SK-N-SH treated with all-trans-retinoic acid at 6 μM for 48 hours (cell line): ENCODE data around the gene SEMA5B.

ENCODE experiments used
- ATAC-seq: fragments of 200-7000 bp; cut with Tn5 transposase; 3 replicates; pipeline ENCODE4 v1.9.1; 2020; ENCODE audit warnings: mild to moderate bottlenecking, moderate library complexity
- CREB5 ChIP-seq: fragments of 250-450 bp; sonication (Bioruptor Pico); IDR thresholded peaks from 2 replicates; pipeline ENCODE4 v1.5.1; 2020; ENCODE audit warnings: low read depth, mild to moderate bottlenecking, moderate library complexity
- CSDC2 ChIP-seq: fragments of 250-450 bp; sonication (Bioruptor Pico); IDR thresholded peaks from 2 replicates; pipeline ENCODE4 v1.5.0; 2020; ENCODE audit warnings: mild to moderate bottlenecking, moderate library complexity
- ESRRG ChIP-seq: fragments of 250-450 bp; sonication (Bioruptor Pico); IDR thresholded peaks from 2 replicates; pipeline ENCODE4 v1.6.1; 2021; ENCODE audit warnings: mild to moderate bottlenecking
- GLIS3 ChIP-seq: fragments of 250-450 bp; sonication (Bioruptor Pico); IDR thresholded peaks from 2 replicates; pipeline ENCODE4 v1.5.0; 2020; ENCODE audit warnings: mild to moderate bottlenecking, moderate library complexity
- OSR1 ChIP-seq: fragments of 250-450 bp; sonication (Bioruptor Pico); IDR thresholded peaks from 2 replicates; pipeline ENCODE4 v1.8.0; 2022; ENCODE audit warnings: moderate library complexity, mild to moderate bottlenecking, inconsistent platforms
- PATZ1 ChIP-seq: fragments of 250-450 bp; sonication (Bioruptor Pico); IDR thresholded peaks from 2 replicates; pipeline ENCODE4 v1.8.0; 2020; ENCODE audit warnings: mild to moderate bottlenecking, moderate library complexity, borderline replicate concordance
- PPARA ChIP-seq: fragments of 250-450 bp; sonication (Bioruptor Pico); IDR thresholded peaks from 2 replicates; pipeline ENCODE4 v1.5.0; 2020; ENCODE audit warnings: mild to moderate bottlenecking, borderline replicate concordance
- RARB ChIP-seq: fragments of 250-450 bp; sonication (Bioruptor Pico); IDR thresholded peaks from 2 replicates; pipeline ENCODE4 v1.8.0; 2021; ENCODE audit warnings: mild to moderate bottlenecking, moderate library complexity
- SNAI2 ChIP-seq: fragments of 250-450 bp; sonication (Bioruptor Pico); IDR thresholded peaks from 2 replicates; pipeline ENCODE4 v1.5.0; 2020; ENCODE audit warnings: mild to moderate bottlenecking, moderate library complexity
- TCF4 ChIP-seq: fragments of 250-450 bp; sonication (Bioruptor Pico); IDR thresholded peaks from 2 replicates; pipeline ENCODE4 v1.8.0; 2021; ENCODE audit warnings: mild to moderate bottlenecking, moderate library complexity, borderline replicate concordance
- TOX ChIP-seq: fragments of 250-450 bp; sonication (Bioruptor Pico); IDR thresholded peaks from 2 replicates; pipeline ENCODE4 v1.8.0; 2021; ENCODE audit warnings: mild to moderate bottlenecking, moderate library complexity, borderline replicate concordance
- ZC3H10 ChIP-seq: fragments of 250-450 bp; sonication (Bioruptor Pico); IDR thresholded peaks from 2 replicates; pipeline ENCODE4 v1.5.1; 2021; ENCODE audit warnings: mild to moderate bottlenecking, moderate library complexity
- ZFP3 ChIP-seq: fragments of 250-450 bp; sonication (Bioruptor Pico); IDR thresholded peaks from 2 replicates; pipeline ENCODE4 v1.5.0; 2020; ENCODE audit warnings: mild to moderate bottlenecking, moderate library complexity
- ZFP30 ChIP-seq: fragments of 450-650 bp; formaldehyde crosslinking; IDR thresholded peaks from 2 replicates; pipeline ENCODE4 v1.5.0; 2022; ENCODE audit warnings: mild to moderate bottlenecking, moderate library complexity
- ZNF565 ChIP-seq: fragments of 450-650 bp; formaldehyde crosslinking; conservative IDR thresholded peaks from 2 replicates; pipeline ENCODE4 v1.5.0; 2020; ENCODE audit warnings: low read depth, mild to moderate bottlenecking, moderate library complexity
- ZNF70 ChIP-seq: fragments of 450-650 bp; formaldehyde crosslinking; IDR thresholded peaks from 2 replicates; pipeline ENCODE4 v1.5.0; 2020; ENCODE audit warnings: mild to moderate bottlenecking, moderate library complexity
- ZNF8 ChIP-seq: fragments of 450-650 bp; formaldehyde crosslinking; IDR thresholded peaks from 2 replicates; pipeline ENCODE4 v1.5.0; 2020; ENCODE audit warnings: mild to moderate bottlenecking, moderate library complexity
- TF ChIP-seq, protein P1 (sequence below): fragments of 250-450 bp; sonication (Bioruptor Pico); IDR thresholded peaks from 2 replicates; pipeline ENCODE4 v1.5.1; 2021; ENCODE audit warnings: mild to moderate bottlenecking, moderate library complexity

The SEMA5B gene

DNA sequence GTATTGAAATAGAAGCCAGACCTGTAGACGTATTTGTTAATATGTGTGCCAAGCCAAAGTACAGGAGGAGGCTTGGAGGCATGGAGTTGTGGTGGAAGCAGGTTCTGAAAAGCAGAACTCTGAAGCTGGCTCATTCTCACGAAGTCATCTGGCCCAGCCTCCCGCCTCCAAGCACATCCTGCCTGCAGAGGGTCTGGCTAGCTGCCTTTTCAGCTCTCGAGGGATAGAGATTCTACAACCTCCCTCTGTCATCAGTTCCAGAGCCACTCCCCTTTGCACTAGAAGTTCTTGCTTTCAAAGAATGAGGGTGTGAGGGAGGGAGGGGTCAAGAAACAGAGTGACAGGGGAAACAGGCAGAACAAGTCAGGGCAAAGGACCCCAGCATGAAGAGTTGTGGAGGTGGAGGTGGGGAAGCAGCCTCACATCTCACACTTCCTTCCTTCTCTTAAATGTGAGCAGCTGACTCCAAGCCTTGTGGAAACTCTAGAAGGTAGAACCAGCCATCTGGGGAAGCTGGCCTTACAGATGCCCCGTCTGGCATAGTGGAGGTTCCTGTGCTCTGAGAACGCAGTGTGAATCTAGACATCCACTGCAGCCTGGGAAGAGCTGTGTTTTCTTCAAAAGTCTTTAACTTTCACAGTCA lies 137.4 kb downstream of the SEMA5B start:
- no peak for TF ChIP-seq CSDC2 (CRISPR knock-in tag)
- TF ChIP-seq ZC3H10 (CRISPR knock-in tag) = no peak
- TF ChIP-seq ESRRG (CRISPR knock-in tag) = no peak
- no peak for TF ChIP-seq ZNF8 (CRISPR knock-in tag)
- TF ChIP-seq CREB5 (CRISPR knock-in tag) = no peak
- TF ChIP-seq, protein P1, sequence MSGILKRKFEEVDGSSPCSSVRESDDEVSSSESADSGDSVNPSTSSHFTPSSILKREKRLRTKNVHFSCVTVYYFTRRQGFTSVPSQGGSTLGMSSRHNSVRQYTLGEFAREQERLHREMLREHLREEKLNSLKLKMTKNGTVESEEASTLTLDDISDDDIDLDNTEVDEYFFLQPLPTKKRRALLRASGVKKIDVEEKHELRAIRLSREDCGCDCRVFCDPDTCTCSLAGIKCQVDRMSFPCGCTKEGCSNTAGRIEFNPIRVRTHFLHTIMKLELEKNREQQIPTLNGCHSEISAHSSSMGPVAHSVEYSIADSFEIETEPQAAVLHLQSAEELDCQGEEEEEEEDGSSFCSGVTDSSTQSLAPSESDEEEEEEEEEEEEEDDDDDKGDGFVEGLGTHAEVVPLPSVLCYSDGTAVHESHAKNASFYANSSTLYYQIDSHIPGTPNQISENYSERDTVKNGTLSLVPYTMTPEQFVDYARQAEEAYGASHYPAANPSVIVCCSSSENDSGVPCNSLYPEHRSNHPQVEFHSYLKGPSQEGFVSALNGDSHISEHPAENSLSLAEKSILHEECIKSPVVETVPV (CRISPR knock-in tag) = no peak
- TF ChIP-seq PPARA (CRISPR knock-in tag) = no peak
- TF ChIP-seq SNAI2 (CRISPR knock-in tag) = no peak
- TF ChIP-seq RARB = no peak
- no peak for TF ChIP-seq PATZ1 (CRISPR knock-in tag)
- no peak for TF ChIP-seq GLIS3 (CRISPR knock-in tag)
- peak; percentile 47; the same call in 2 of the 3 replicates for ATAC-seq

- ATAC-seq = no peak
- TF ChIP-seq ZC3H10 (CRISPR knock-in tag) (no peak), ZNF70 (no peak), ZFP3 (CRISPR knock-in tag) (no peak), CSDC2 (CRISPR knock-in tag) (no peak), OSR1 (no peak), CREB5 (CRISPR knock-in tag) (no peak)
Observed at GRCh38 chr3:122886946-122887345, 140.6 kb downstream of the SEMA5B start.

DNA sequence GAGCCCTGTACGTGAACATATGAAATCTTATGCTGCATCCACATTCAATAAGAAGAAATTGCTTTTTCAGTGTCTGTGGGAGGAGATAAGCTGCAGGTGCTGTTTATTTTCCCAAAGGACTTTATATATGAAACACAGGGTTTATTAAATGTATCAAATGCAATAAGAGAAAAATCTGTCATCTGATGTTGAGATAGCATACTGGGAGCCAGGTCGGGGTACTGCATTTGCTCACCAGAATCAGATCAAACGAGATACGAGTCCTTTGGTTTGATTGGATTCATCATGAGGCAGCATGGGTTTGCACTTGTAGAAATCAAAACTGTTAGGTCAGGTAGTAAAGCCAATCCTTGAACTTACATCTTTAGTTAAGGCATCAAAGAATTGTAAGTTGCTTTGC lies 141.3 kb downstream of the SEMA5B start:
- TF ChIP-seq GLIS3 (CRISPR knock-in tag) = no peak
- TF ChIP-seq TCF4 (CRISPR knock-in tag) = peak; percentile 23; the same call in 1 of the 2 replicates
- TF ChIP-seq ESRRG (CRISPR knock-in tag) = no peak
- no peak for TF ChIP-seq CSDC2 (CRISPR knock-in tag)
- TF ChIP-seq PATZ1 (CRISPR knock-in tag) = no peak
- ATAC-seq = no peak

- ATAC-seq = no peak
- TF ChIP-seq ZFP3 (CRISPR knock-in tag) = no peak
- TF ChIP-seq ZNF70 = no peak
- no peak for TF ChIP-seq OSR1
- no peak for TF ChIP-seq ZC3H10 (CRISPR knock-in tag)
- TF ChIP-seq CSDC2 (CRISPR knock-in tag) = no peak
- TF ChIP-seq, protein P1 (CRISPR knock-in tag) = no peak
- TF ChIP-seq TOX (CRISPR knock-in tag) = no peak
- TF ChIP-seq ZNF8 (CRISPR knock-in tag) = no peak
- TF ChIP-seq ZNF565 (CRISPR knock-in tag) = no peak
- no peak for TF ChIP-seq RARB
- no peak for TF ChIP-seq ZFP30
- TF ChIP-seq PATZ1 (CRISPR knock-in tag) = no peak
- no peak for TF ChIP-seq ESRRG (CRISPR knock-in tag)
Observed at GRCh38 chr3:122882361-122882947, 145.1 kb downstream of the SEMA5B start.
